ENCODE results near the gene DNAJC1.

- TF ChIP-seq CTCF (IDR thresholded peaks at IDR 0.05) (no peak), POLR2A (IDR thresholded peaks at IDR 0.05) (no peak)
These were observed 176.2 kb downstream of the DNAJC1 start for GRCh38 chr10:21827308-21827707.
